GM18519 (cell line): ENCODE results near the gene UBQLN1.
A peak's percentile ranks its signal among the peaks of the same experiment; 100 is the strongest.
"Not testable (repeated sequence)": the region's sequence is repeated elsewhere in the genome, so short reads cannot be mapped to it uniquely, and the experiment has no call there.

Experiments used
- ATAC-seq: cut with Tn5 transposase; IDR thresholded peaks from one replicate; pipeline ENCODE4 v1.9.1; 2021; ENCODE audit warnings: mild to moderate bottlenecking, moderate library complexity; ENCODE audit not compliant: unreplicated experiment, low FRiP score

Gene UBQLN1

GRCh38 chr9:83639266-83639665 lies 68.5 kb downstream of the UBQLN1 start:
- ATAC-seq = no peak

GRCh38 chr9:83637389-83637788 lies 70.4 kb downstream of the UBQLN1 start:
- ATAC-seq = no peak

GRCh38 chr9:83636813-83637212 lies 70.9 kb downstream of the UBQLN1 start:
- no peak for ATAC-seq

- ATAC-seq = no peak
Observed at GRCh38 chr9:83633676-83634075, 74.1 kb downstream of the UBQLN1 start.

GRCh38 chr9:83633255-83633654 lies 74.5 kb downstream of the UBQLN1 start:
- ATAC-seq = no peak

GRCh38 chr9:83630938-83631457 lies 76.8 kb downstream of the UBQLN1 start:
- ATAC-seq = no peak

GRCh38 chr9:83629433-83630104 lies 78.2 kb downstream of the UBQLN1 start:
- no peak for ATAC-seq

- ATAC-seq = no peak
Observed at GRCh38 chr9:83628540-83628939, 79.2 kb downstream of the UBQLN1 start.

GRCh38 chr9:83625178-83625577 lies 82.6 kb downstream of the UBQLN1 start:
- ATAC-seq = no peak

GRCh38 chr9:83623679-83624076 lies 84.1 kb downstream of the UBQLN1 start:
- peak; percentile 2 for ATAC-seq

- peak; percentile 66 for ATAC-seq
Observed at GRCh38 chr9:83622939-83623678, 84.6 kb downstream of the UBQLN1 start, which contains the start of gene IDNK. TSS of gene IDNK (plus strand) at chr9:83623143. CDS start at chr9:83623172, 29 bp downstream.

- ATAC-seq = peak; percentile 14
Observed at GRCh38 chr9:83622433-83622938, 85.3 kb downstream of the UBQLN1 start.

- ATAC-seq = no peak
Observed at GRCh38 chr9:83620841-83621636, 86.7 kb downstream of the UBQLN1 start.

- ATAC-seq = no peak
Observed at GRCh38 chr9:83617299-83617698, 90.5 kb downstream of the UBQLN1 start.

- ATAC-seq = not testable (repeated sequence)
Observed at GRCh38 chr9:83613298-83613697, 94.5 kb downstream of the UBQLN1 start.
